Right lobe of liver (tissue), 6 donors: ENCODE data around the gene MBOAT7. TPM values are rescaled to one million over a fixed set of nuclear protein-coding genes. Genes with fewer than 3 reads are reported as not detected.

Experiments used
- ATAC-seq, 4 donors: fragments of 200-7000 bp; cut with Tn5 transposase; one replicate each; pipeline ENCODE4 v1.9.1; 2020; ENCODE audit warnings: mild to moderate bottlenecking in 4 of 4, moderate library complexity in 4 of 4
- DNase-seq, 3 donors: peaks; one replicate each; pipeline ENCODE4 v3.0.0-alpha.2; 2020
- H3K27ac ChIP-seq, 3 donors: fragments of 200-600 bp; one replicate each; pipeline ENCODE4 v1.8.0; 2022
- H3K27me3 ChIP-seq, 2 donors: fragments of 200-600 bp; one replicate each; pipeline ENCODE4 v1.8.0; 2022
- H3K36me3 ChIP-seq, 4 donors: fragments of 200-600 bp; sonication (generic) in 1 of 4; one replicate each; pipeline versions ENCODE4 v1.5.1 to v1.8.0; 2017 to 2022; ENCODE audit warnings: control low read depth in 1 of 4
- H3K4me1 ChIP-seq, 4 donors: fragments of 200-600 bp; sonication (generic) in 1 of 4; one replicate each; pipeline versions ENCODE4 v1.5.1 to v1.8.0; 2017 to 2022; ENCODE audit warnings: control low read depth in 1 of 4
- H3K4me3 ChIP-seq, 3 donors: fragments of 200-600 bp; one replicate each; pipeline ENCODE4 v1.8.0; 2022
- H3K9me3 ChIP-seq, 4 donors: fragments of 200-600 bp; sonication (generic) in 1 of 4; one replicate each; pipeline versions ENCODE4 v1.5.1 to v1.8.0; 2017 to 2022; ENCODE audit warnings: control low read depth in 1 of 4
- POLR2A ChIP-seq: fragments of 450-650 bp; IDR thresholded peaks from one replicate; pipeline ENCODE4 v1.6.1; 2017; ENCODE audit warnings: antibody characterized with exemption, mild to moderate bottlenecking
- WGBS: methylation state at CpG from one replicate; pipeline ENCODE4 v1.1.6; 2018; ENCODE audit warnings: low coverage, low lambda C conversion rate; ENCODE audit not compliant: insufficient coverage; ENCODE audit errors: missing lambda C conversion rate; 5-methylcytosine and 5-hydroxymethylcytosine counted together
- intact Hi-C, 2 donors: fragments of 100-400 bp; cut with DNase I; formaldehyde crosslinking; loops; one replicate each; pipeline versions ENCODE4 v1.11.2 to v1.14.1; 2022
- total RNA-seq, 6 experiments: library from RNA; depleted of rRNA in 2 of 6; stranded (reverse); fragments of >200 nt in 2 of 6; fragmentation: NEBNext Ultra II Directional in 3 of 6; extraction: Animal tissue kit (Norgen Biotek cat#: 25700) in 3 of 6; gene quantifications; one replicate each; pipeline versions ENCODE4 v1.1.0 to v1.2.4, GENCODE V29; 2016 to 2023
- TF ChIP-seq, protein P1 (sequence below), 4 donors: fragments of 200-600 bp in 3 of 4; fragments of 450-650 bp in 1 of 4; IDR thresholded peaks; one replicate each; pipeline versions ENCODE4 v1.5.1 to v1.8.0; 2016 to 2022; ENCODE audit warnings: antibody characterized with exemption in 4 of 4, mild to moderate bottlenecking in 2 of 4
- donor health status: DM: no; HTN: yes; CAD: no.
- donor health status: DM: no; HTN: no; CAD: no.
- donor health status: DM: no; HTN: no; CAD: no.
- donor health status: DM: no; HTN: yes; CAD: no.
- donor health status: DM: no; HTN: yes; CAD: no.

The MBOAT7 gene
- total RNA-seq, 6 experiments from 2014 or later = 26.6 to 57.7 (median 32.9) TPM

DNA sequence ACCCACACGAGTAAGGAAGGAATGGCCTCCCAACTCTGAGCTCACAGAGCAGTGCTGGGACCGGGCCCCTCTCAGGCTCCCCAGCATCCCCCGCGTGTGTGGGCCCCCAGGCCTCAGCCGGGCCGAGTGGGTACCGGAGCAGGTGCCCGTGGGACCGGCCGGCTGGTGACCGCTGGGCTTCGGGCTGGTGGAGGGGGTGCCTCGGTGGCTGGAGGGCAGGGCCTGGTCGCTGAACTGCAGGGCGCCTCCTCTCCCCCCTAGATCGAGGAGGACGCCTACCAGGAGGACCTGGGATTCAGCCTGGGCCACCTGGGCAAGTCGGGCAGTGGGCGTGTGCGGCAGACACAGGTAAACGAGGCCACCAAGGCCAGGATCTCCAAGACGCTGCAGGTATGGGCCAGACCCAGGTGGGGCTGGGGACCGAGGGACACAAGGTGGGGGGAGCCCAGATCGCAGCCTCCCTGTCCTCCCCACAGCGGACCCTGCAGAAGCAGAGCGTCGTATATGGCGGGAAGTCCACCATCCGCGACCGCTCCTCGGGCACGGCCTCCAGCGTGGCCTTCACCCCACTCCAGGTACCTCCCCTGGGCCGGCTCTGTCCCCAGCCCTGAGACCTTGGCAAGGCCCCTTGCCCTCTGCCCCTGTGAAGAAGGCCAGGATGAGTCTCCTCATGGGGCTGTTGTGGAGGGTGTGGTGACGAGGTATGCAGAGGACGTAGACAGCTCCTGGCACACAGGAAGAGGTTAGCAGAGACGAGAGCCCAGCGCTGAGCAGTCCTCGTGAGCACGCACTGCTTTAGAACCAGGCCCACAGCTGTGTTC lies 60.4 kb downstream of the MBOAT7 start:
- ATAC-seq = peak in 1 of 4 donors; percentile 6

DNA sequence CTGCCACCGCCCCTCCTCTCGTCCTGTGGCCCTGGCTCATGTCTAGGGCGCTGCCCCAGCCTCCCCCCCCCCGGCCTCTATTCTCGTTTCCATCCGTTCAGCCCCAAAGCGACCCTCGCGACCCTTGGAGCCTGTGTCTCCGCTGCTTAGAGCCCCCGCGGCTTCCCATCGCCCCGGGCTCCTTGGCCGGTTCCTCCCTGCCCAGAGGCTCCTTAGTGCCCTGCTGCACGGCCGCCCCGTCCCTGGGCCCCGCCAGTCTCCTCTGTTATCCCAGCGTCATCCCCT lies 61.0 kb downstream of the MBOAT7 start:
- TF ChIP-seq POLR2A = no peak
- TF ChIP-seq, protein P1, sequence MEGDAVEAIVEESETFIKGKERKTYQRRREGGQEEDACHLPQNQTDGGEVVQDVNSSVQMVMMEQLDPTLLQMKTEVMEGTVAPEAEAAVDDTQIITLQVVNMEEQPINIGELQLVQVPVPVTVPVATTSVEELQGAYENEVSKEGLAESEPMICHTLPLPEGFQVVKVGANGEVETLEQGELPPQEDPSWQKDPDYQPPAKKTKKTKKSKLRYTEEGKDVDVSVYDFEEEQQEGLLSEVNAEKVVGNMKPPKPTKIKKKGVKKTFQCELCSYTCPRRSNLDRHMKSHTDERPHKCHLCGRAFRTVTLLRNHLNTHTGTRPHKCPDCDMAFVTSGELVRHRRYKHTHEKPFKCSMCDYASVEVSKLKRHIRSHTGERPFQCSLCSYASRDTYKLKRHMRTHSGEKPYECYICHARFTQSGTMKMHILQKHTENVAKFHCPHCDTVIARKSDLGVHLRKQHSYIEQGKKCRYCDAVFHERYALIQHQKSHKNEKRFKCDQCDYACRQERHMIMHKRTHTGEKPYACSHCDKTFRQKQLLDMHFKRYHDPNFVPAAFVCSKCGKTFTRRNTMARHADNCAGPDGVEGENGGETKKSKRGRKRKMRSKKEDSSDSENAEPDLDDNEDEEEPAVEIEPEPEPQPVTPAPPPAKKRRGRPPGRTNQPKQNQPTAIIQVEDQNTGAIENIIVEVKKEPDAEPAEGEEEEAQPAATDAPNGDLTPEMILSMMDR (IDR thresholded peaks at IDR 0.05) = no peak
- DNase-seq (no peak), ATAC-seq (no peak)
- Histone ChIP-seq H3K27ac (no peak overlapping the region), H3K4me1 (no peaks in the 10 kb centered on the region), H3K36me3 (peaks cover 0 to 70% (median 26%) of the 10 kb centered on the region in 4 donors), H3K9me3 (no peaks in the 10 kb centered on the region), H3K4me3 (no peak overlapping the region), H3K27me3 (no peaks in the 10 kb centered on the region)
- intact Hi-C loops = no loop called here
- 83% methylated on average over 12 of the region's 20 CpGs for WGBS

More for the DNA sequence above, 60.4 kb downstream of the MBOAT7 start:
- no peaks in the 10 kb centered on the region for H3K27me3 ChIP-seq
- WGBS = 80% methylated on average over 2 of the region's 41 CpGs
- peaks cover 0 to 64% (median 23%) of the 10 kb centered on the region in 4 donors for H3K36me3 ChIP-seq
- TF ChIP-seq POLR2A = no peak
- TF ChIP-seq, protein P1 (IDR thresholded peaks at IDR 0.05) = no peak
- no peak overlapping the region for H3K4me3 ChIP-seq
- H3K4me1 ChIP-seq = no peaks in the 10 kb centered on the region
- H3K27ac ChIP-seq = no peak overlapping the region
- intact Hi-C loops = no loop called here
- no peak for DNase-seq
- no peaks in the 10 kb centered on the region for H3K9me3 ChIP-seq

DNA sequence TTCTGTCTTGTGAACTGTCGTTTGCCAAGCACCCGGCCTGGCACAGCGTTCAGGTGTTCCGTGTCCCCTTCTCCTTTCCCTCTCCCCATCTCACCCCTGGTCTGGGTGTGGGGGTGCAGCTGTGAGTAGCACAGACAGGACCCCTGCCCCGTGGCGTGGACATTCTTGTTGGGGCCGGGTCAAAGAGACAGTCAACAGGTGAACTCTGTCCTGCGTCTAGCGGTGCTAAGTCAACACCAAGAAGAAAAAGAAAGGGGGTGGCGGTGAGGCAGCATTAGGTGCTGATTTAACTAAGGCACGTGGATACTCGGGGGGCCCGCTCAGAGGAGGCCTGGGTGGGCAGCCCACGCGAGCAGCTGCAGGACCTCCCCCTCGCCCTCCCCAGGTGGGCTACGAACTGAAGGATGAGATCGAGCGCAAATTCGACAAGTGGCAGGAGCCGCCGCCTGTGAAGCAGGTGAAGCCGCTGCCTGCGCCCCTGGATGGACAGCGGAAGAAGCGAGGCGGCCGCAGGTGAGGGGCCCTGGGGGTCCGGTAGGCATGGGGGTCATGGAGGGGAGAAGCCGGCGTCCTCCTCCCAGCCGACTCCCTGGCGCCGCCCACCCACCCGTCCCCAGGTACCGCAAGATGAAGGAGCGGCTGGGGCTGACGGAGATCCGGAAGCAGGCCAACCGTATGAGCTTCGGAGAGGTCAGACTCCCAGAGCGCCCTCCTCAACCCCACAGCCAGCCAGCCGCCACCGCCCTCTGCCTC lies 61.5 kb downstream of the MBOAT7 start:
- Histone ChIP-seq H3K4me3 (no peak overlapping the region), H3K36me3 (peaks cover 0 to 72% (median 27%) of the 10 kb centered on the region in 4 donors), H3K27ac (no peak overlapping the region), H3K4me1 (no peaks in the 10 kb centered on the region), H3K9me3 (no peaks in the 10 kb centered on the region), H3K27me3 (no peaks in the 10 kb centered on the region)
- DNase-seq = no peak
- TF ChIP-seq, protein P1 (IDR thresholded peaks at IDR 0.05) = no peak
- TF ChIP-seq POLR2A = no peak
- intact Hi-C loops = no loop called here
- WGBS = 87% methylated on average over 10 of the region's 44 CpGs
- no peak for ATAC-seq

DNA sequence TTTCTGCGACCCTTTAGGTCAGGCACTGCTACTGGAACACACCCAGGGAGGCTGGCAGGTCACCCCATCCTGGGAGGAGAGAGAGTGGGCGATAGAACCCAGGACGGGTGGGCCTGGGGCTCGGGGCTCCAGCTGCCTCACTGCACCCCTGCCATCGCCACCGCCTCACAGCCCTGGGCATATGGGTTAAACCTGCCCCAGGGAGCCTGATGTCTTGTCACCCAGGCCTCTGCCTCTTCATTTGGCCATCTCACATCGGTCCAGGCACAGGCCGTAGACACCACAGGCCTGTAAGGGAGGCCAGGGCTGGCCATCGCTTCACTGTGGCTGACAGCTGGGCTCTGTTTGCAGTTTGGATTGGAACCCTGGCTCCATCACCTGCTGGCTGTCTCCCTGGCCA lies 63.7 kb downstream of the MBOAT7 start:
- no peaks in the 10 kb centered on the region for H3K9me3 ChIP-seq
- peaks cover 0 to 74% (median 27%) of the 10 kb centered on the region in 4 donors for H3K36me3 ChIP-seq
- intact Hi-C loops = no loop called here
- H3K4me1 ChIP-seq = no peaks in the 10 kb centered on the region
- TF ChIP-seq POLR2A = no peak
- TF ChIP-seq, protein P1 (IDR thresholded peaks at IDR 0.05) = no peak
- no peak overlapping the region for H3K4me3 ChIP-seq
- DNase-seq = no peak
- no peak overlapping the region for H3K27ac ChIP-seq
- H3K27me3 ChIP-seq = no peaks in the 10 kb centered on the region
- WGBS = no CpG with 5 or more reads among the region's 9 CpGs
- no peak for ATAC-seq
